PFSK-1 (cell line): Measurements from ENCODE around the gene ADO.

Experiments used
- POLR2AphosphoS5 ChIP-seq: IDR thresholded peaks from 2 replicates; pipeline ENCODE4 v1.6.1; 2012; ENCODE audit warnings: low read depth, mild to moderate bottlenecking, control low read depth, low read length, moderate library complexity
- REST ChIP-seq, 2 experiments: IDR thresholded peaks; 2 replicates each; pipeline versions ENCODE4 v1.6.1 to v1.8.0; 2011 to 2012; ENCODE audit warnings: low read depth in 2 of 2, low read length in 2 of 2, control low read depth in 1 of 2, inconsistent platforms in 1 of 2, mild to moderate bottlenecking in 1 of 2, moderate library complexity in 1 of 2; ENCODE audit not compliant: insufficient read depth in 1 of 2
- SIN3A ChIP-seq: IDR thresholded peaks from 2 replicates; pipeline ENCODE4 v1.6.1; 2012; ENCODE audit warnings: mild to moderate bottlenecking, low read length, moderate library complexity, borderline replicate concordance; ENCODE audit not compliant: insufficient read depth
- TAF1 ChIP-seq: IDR thresholded peaks from 2 replicates; pipeline ENCODE4 v1.6.1; 2012; ENCODE audit warnings: low read length, control low read depth, borderline replicate concordance; ENCODE audit not compliant: insufficient read depth

- TF ChIP-seq REST (IDR thresholded peaks at IDR 0.05; ENCODE audit: insufficient read depth in 1 of 2, low read depth in 2 of 2, low read length in 2 of 2) (no peak), POLR2AphosphoS5 (no peak), SIN3A (no peak), TAF1 (no peak)
These were observed 43.4 kb upstream of the ADO start for GRCh38 chr10:62761115-62761514.
